Measurements from ENCODE around the gene KIF18B.
A peak's percentile ranks its signal among the peaks of the same experiment; 100 is the strongest.

The KIF18B gene

GRCh38 chr17:44912763-44913544, 34.6 kb downstream of the KIF18B start:
- TF ChIP-seq, protein P1, sequence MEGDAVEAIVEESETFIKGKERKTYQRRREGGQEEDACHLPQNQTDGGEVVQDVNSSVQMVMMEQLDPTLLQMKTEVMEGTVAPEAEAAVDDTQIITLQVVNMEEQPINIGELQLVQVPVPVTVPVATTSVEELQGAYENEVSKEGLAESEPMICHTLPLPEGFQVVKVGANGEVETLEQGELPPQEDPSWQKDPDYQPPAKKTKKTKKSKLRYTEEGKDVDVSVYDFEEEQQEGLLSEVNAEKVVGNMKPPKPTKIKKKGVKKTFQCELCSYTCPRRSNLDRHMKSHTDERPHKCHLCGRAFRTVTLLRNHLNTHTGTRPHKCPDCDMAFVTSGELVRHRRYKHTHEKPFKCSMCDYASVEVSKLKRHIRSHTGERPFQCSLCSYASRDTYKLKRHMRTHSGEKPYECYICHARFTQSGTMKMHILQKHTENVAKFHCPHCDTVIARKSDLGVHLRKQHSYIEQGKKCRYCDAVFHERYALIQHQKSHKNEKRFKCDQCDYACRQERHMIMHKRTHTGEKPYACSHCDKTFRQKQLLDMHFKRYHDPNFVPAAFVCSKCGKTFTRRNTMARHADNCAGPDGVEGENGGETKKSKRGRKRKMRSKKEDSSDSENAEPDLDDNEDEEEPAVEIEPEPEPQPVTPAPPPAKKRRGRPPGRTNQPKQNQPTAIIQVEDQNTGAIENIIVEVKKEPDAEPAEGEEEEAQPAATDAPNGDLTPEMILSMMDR (IDR thresholded peaks at IDR 0.05; ENCODE audit: insufficient read depth, missing control alignments): no peak
- FAIRE-seq (no peak), DNase-seq (ENCODE audit: insufficient read length, low spot score) (no peak)

- TF ChIP-seq, protein P1 (IDR thresholded peaks at IDR 0.05; ENCODE audit: insufficient read depth, missing control alignments): peak; percentile 42
- DNase-seq (ENCODE audit: insufficient read length, low spot score): peak; percentile 55
- no peak for FAIRE-seq
Measured at GRCh38 chr17:44911133-44912001, 36.2 kb downstream of the KIF18B start.

GRCh38 chr17:44910231-44911106, 37.1 kb downstream of the KIF18B start:
- FAIRE-seq (no peak), DNase-seq (ENCODE audit: insufficient read length, low spot score) (peak; percentile 11)
- TF ChIP-seq, protein P1 (IDR thresholded peaks at IDR 0.05; ENCODE audit: insufficient read depth, missing control alignments): no peak

- TF ChIP-seq, protein P1 (IDR thresholded peaks at IDR 0.05; ENCODE audit: insufficient read depth, missing control alignments): no peak
- peak; percentile 13 for DNase-seq (ENCODE audit: insufficient read length, low spot score)
- no peak for FAIRE-seq
Measured at GRCh38 chr17:44909681-44910144, 37.9 kb downstream of the KIF18B start.

- TF ChIP-seq, protein P1 (IDR thresholded peaks at IDR 0.05; ENCODE audit: insufficient read depth, missing control alignments): no peak
- no peak for DNase-seq (ENCODE audit: insufficient read length, low spot score)
- FAIRE-seq: no peak
Measured at GRCh38 chr17:44908761-44909326, 38.7 kb downstream of the KIF18B start.

- no peak for DNase-seq (ENCODE audit: insufficient read length, low spot score)
- FAIRE-seq: no peak
- TF ChIP-seq, protein P1 (IDR thresholded peaks at IDR 0.05; ENCODE audit: insufficient read depth, missing control alignments): no peak
Measured at GRCh38 chr17:44907729-44908470, 39.7 kb downstream of the KIF18B start.
